CD14-positive monocyte (primary cell): Measurements from ENCODE around the gene SHROOM1. TPM values are rescaled to one million over a fixed set of nuclear protein-coding genes. Genes with fewer than 3 reads are reported as not detected.

Source experiments
- DNase-seq, 3 donors: peaks; one replicate each; pipeline ENCODE4 v3.0.0-alpha.2; 2011 to 2022
- H2AFZ ChIP-seq: 2 replicates; pipeline ENCODE4 v1.6.0; 2012; ENCODE audit warnings: mild to moderate bottlenecking, low read depth, low read length, inconsistent platforms; ENCODE audit not compliant: insufficient read depth, poor library complexity, severe bottlenecking
- H3K27ac ChIP-seq, 2 donors: 1 replicate in 1 of 2; 2 replicates in 1 of 2; pipeline ENCODE4 v1.5.1; 2012 to 2013; ENCODE audit warnings: low read length in 2 of 2, control low read depth in 1 of 2, inconsistent platforms in 1 of 2, low read depth in 1 of 2, mild to moderate bottlenecking in 1 of 2
- H3K27me3 ChIP-seq, 2 donors: one replicate each; pipeline versions ENCODE4 v1.6.0 to v1.6.1; 2011 to 2013; ENCODE audit warnings: low read length in 2 of 2; ENCODE audit not compliant: control insufficient read depth in 2 of 2, insufficient read depth in 2 of 2
- H3K36me3 ChIP-seq, 2 donors: replicated peaks in 1 of 2; 1 replicate in 1 of 2; 2 replicates in 1 of 2; pipeline versions ENCODE4 v1.5.1 to v1.6.1; 2012 to 2013; ENCODE audit warnings: low read length in 2 of 2, control low read depth in 1 of 2, inconsistent platforms in 1 of 2, mild to moderate bottlenecking in 1 of 2; ENCODE audit not compliant: insufficient read depth in 2 of 2, control insufficient read depth in 1 of 2
- H3K4me1 ChIP-seq, 2 donors: 1 replicate in 1 of 2; 2 replicates in 1 of 2; pipeline versions ENCODE4 v1.5.1 to v1.6.1; 2012 to 2013; ENCODE audit warnings: low read length in 2 of 2, control low read depth in 1 of 2, inconsistent platforms in 1 of 2, mild to moderate bottlenecking in 1 of 2, moderate library complexity in 1 of 2; ENCODE audit not compliant: insufficient read depth in 2 of 2, control insufficient read depth in 1 of 2
- H3K4me2 ChIP-seq: replicated peaks from 2 replicates; pipeline ENCODE3; 2012; ENCODE audit warnings: low read length, moderate library complexity, mild to moderate bottlenecking; ENCODE audit not compliant: poor library complexity, severe bottlenecking; ENCODE audit errors: extremely low read depth
- H3K4me3 ChIP-seq, 3 experiments: fragments of 200-600 bp in 1 of 3; sonication (generic) in 1 of 3; replicated peaks in 1 of 3; 1 replicate in 2 of 3; 2 replicates in 1 of 3; pipeline ENCODE4 v1.5.1; 2011 to 2013; ENCODE audit warnings: low read length in 3 of 3, mild to moderate bottlenecking in 3 of 3, control low read depth in 2 of 3, low read depth in 2 of 3, inconsistent platforms in 1 of 3, moderate library complexity in 1 of 3
- H3K79me2 ChIP-seq: 2 replicates; pipeline ENCODE4 v1.6.0; 2012; ENCODE audit warnings: mild to moderate bottlenecking, control low read depth, inconsistent platforms, low read length, moderate library complexity; ENCODE audit not compliant: insufficient read depth
- H3K9ac ChIP-seq: 2 replicates; pipeline ENCODE4 v1.6.0; 2017; ENCODE audit warnings: low read length, mild to moderate bottlenecking; ENCODE audit not compliant: insufficient read depth, poor library complexity, severe bottlenecking
- H3K9me3 ChIP-seq, 2 donors: replicated peaks in 1 of 2; 1 replicate in 1 of 2; 2 replicates in 1 of 2; pipeline versions ENCODE4 v1.5.1 to v1.6.1; 2012 to 2013; ENCODE audit warnings: low read length in 2 of 2, control low read depth in 1 of 2; ENCODE audit not compliant: control insufficient read depth in 1 of 2, insufficient read depth in 1 of 2
- H4K20me1 ChIP-seq: 2 replicates; pipeline ENCODE4 v1.6.0; 2012; ENCODE audit warnings: mild to moderate bottlenecking, low read length, control low read depth, moderate library complexity; ENCODE audit not compliant: insufficient read depth
- H3K27ac Mint-ChIP-seq, 7 donors: one replicate each; pipeline ENCODE4 v1.8.0; 2020; ENCODE audit warnings: mild to moderate bottlenecking in 7 of 7, mixed read lengths in 7 of 7, moderate library complexity in 6 of 7, inconsistent platforms in 2 of 7
- H3K27me3 Mint-ChIP-seq, 3 donors: one replicate each; pipeline ENCODE4 v1.8.0; 2021 to 2022; ENCODE audit warnings: low read depth in 3 of 3, mild to moderate bottlenecking in 3 of 3, mixed read lengths in 3 of 3, moderate library complexity in 3 of 3, inconsistent platforms in 1 of 3
- H3K36me3 Mint-ChIP-seq, 2 donors: one replicate each; pipeline ENCODE4 v1.8.0; 2020; ENCODE audit warnings: mixed read lengths in 2 of 2, inconsistent platforms in 1 of 2, mild to moderate bottlenecking in 1 of 2
- H3K4me1 Mint-ChIP-seq: one replicate; pipeline ENCODE4 v1.8.0; 2020; ENCODE audit warnings: mild to moderate bottlenecking, mixed read lengths
- H3K4me3 Mint-ChIP-seq, 2 donors: one replicate each; pipeline ENCODE4 v1.8.0; 2020; ENCODE audit warnings: mild to moderate bottlenecking in 2 of 2, mixed read lengths in 2 of 2, moderate library complexity in 1 of 2
- H3K9me3 Mint-ChIP-seq, 7 donors: one replicate each; pipeline ENCODE4 v1.8.0; 2020 to 2022; ENCODE audit warnings: mixed read lengths in 7 of 7, mild to moderate bottlenecking in 6 of 7, moderate library complexity in 6 of 7, inconsistent platforms in 2 of 7
- CTCF ChIP-seq: fragments of 200-600 bp; IDR thresholded peaks from one replicate; pipeline ENCODE4 v1.8.0; 2022; ENCODE audit warnings: antibody characterized with exemption, mild to moderate bottlenecking
- WGBS: methylation state at CpG from one replicate; pipeline ENCODE4 v1.1.5; 2013; ENCODE audit warnings: missing lambda C conversion rate; ENCODE audit not compliant: insufficient coverage; 5-methylcytosine and 5-hydroxymethylcytosine counted together
- intact Hi-C, 2 donors: fragments of 100-400 bp; cut with micrococcal nuclease; formaldehyde crosslinking; loops; one replicate each; pipeline versions ENCODE4 v1.15.0 to v1.15.1; 2023
- polyA plus RNA-seq, 3 donors: library from polyadenylated mRNA; depleted of rRNA in 1 of 3; unstranded in 2 of 3; stranded (reverse) in 1 of 3; fragments of 300-500 nt in 2 of 3; fragments of >200 nt in 1 of 3; fragmentation: Illumina TruSeq in 2 of 3; gene quantifications; 1 replicate in 2 of 3; 2 replicates in 1 of 3; pipeline ENCODE4 v1.2.3, GENCODE V29; 2012 to 2021

Gene SHROOM1
- polyA plus RNA-seq, 3 donors: 6.4 to 27.0 (median 16.1) TPM

- H3K9me3 ChIP-seq: peaks cover 0 to 12% of the 10 kb centered on the region in 2 donors
- peak overlapping the region; percentile 82 for H3K9ac ChIP-seq
- H3K4me1 Mint-ChIP-seq: peaks cover 31% of the 10 kb centered on the region
- intact Hi-C loops: loop anchor here (2.0 to 10.0 kb wide), 3 partner anchors 51 to 325 kb away; no protein-coding TSS in a partner anchor
- H3K36me3 Mint-ChIP-seq: peaks cover 29 to 35% of the 10 kb centered on the region in 2 donors
- H3K4me3 Mint-ChIP-seq: peak overlapping the region; percentile 91 to 96
- H3K4me1 ChIP-seq: peaks cover 17 to 36% of the 10 kb centered on the region in 2 donors
- peak; percentile 68 to 76 (median 71) for DNase-seq
- peak overlapping the region; percentile 75 to 92 (median 81) for H3K27ac Mint-ChIP-seq
- H3K27ac ChIP-seq: peak overlapping the region in 1 of 2 donors; percentile 71
- H3K27me3 ChIP-seq: peaks cover 27 to 56% of the 10 kb centered on the region in 2 donors
- H3K79me2 ChIP-seq: peaks cover 11% of the 10 kb centered on the region
- peak overlapping the region; percentile 82 for H3K4me2 ChIP-seq
- peaks cover 50% of the 10 kb centered on the region for H4K20me1 ChIP-seq
- H3K27me3 Mint-ChIP-seq: peaks cover 58 to 78% (median 58%) of the 10 kb centered on the region in 3 donors
- peak overlapping the region; percentile 90 for H2AFZ ChIP-seq
- peaks cover 0 to 23% of the 10 kb centered on the region in 2 donors for H3K36me3 ChIP-seq
- peak overlapping the region; percentile 33 to 76 (median 42) for H3K4me3 ChIP-seq
- TF ChIP-seq CTCF: peak; percentile 94
- H3K9me3 Mint-ChIP-seq: peaks cover 0 to 20% (median 13%) of the 10 kb centered on the region in 7 donors
- WGBS: 3% methylated on average over 75 of the region's 75 CpGs
Observed at GRCh38 chr5:132829742-132830435, 558 bp downstream of the SHROOM1 start.

GRCh38 chr5:132828846-132829494 lies 1.5 kb downstream of the SHROOM1 start:
- Mint-ChIP-seq H3K27me3 (peaks cover 67 to 85% (median 67%) of the 10 kb centered on the region in 3 donors), H3K9me3 (peaks cover 0 to 20% (median 15%) of the 10 kb centered on the region in 7 donors), H3K4me3 (peak overlapping the region; percentile 91 to 96), H3K4me1 (peaks cover 31% of the 10 kb centered on the region), H3K36me3 (peaks cover 38 to 42% of the 10 kb centered on the region in 2 donors), H3K27ac (peak overlapping the region in 1 of 7 donors; percentile 27)
- Histone ChIP-seq H2AFZ (no peak overlapping the region), H3K27me3 (peaks cover 36 to 65% of the 10 kb centered on the region in 2 donors), H3K79me2 (peaks cover 11% of the 10 kb centered on the region), H3K4me3 (peak overlapping the region in 1 of 3 experiments; percentile 76), H3K9me3 (peaks cover 0 to 12% of the 10 kb centered on the region in 2 donors), H3K36me3 (peaks cover 0 to 32% of the 10 kb centered on the region in 2 donors), H3K4me2 (peak overlapping the region; percentile 82), H4K20me1 (peaks cover 59% of the 10 kb centered on the region), H3K27ac (no peak overlapping the region), H3K4me1 (peaks cover 17 to 36% of the 10 kb centered on the region in 2 donors), H3K9ac (no peak overlapping the region)
- DNase-seq: no peak
- intact Hi-C loops: loop anchor here in 1 of 2 donors (10.0 kb wide), 1 partner anchor 324 kb away; no protein-coding TSS in a partner anchor
- 79% methylated on average over 4 of the region's 4 CpGs for WGBS
- TF ChIP-seq CTCF: no peak
